Peyer's patch (tissue), 4 donors: Measurements from ENCODE around the gene ARF1. TPM values are rescaled to one million over a fixed set of nuclear protein-coding genes. Genes with fewer than 3 reads are reported as not detected.

Source experiments
- DNase-seq, 3 donors: peaks; one replicate each; pipeline ENCODE4 v3.0.0-alpha.2; 2017 to 2019
- H3K27ac ChIP-seq, 4 donors: fragments of 200-600 bp; sonication (generic); one replicate each; pipeline ENCODE4 v1.5.1; 2016 to 2019
- H3K27me3 ChIP-seq, 2 donors: fragments of 200-600 bp; sonication (generic); one replicate each; pipeline ENCODE4 v1.5.1; 2019
- H3K36me3 ChIP-seq, 3 donors: fragments of 200-600 bp; sonication (generic); one replicate each; pipeline ENCODE4 v1.5.1; 2016 to 2019
- H3K4me1 ChIP-seq, 4 donors: fragments of 200-600 bp; sonication (generic); one replicate each; pipeline ENCODE4 v1.5.1; 2016 to 2019
- H3K4me3 ChIP-seq, 4 donors: fragments of 200-600 bp; sonication (generic); 1 replicate in 3 of 4; 2 replicates in 1 of 4; pipeline ENCODE4 v1.5.1; 2016 to 2019; ENCODE audit warnings: mild to moderate bottlenecking in 1 of 4
- H3K9me3 ChIP-seq, 4 donors: fragments of 200-600 bp; sonication (generic); one replicate each; pipeline ENCODE4 v1.5.1; 2016 to 2019; ENCODE audit warnings: mild to moderate bottlenecking in 1 of 4
- CTCF ChIP-seq, 6 experiments: fragments of 450-650 bp in 4 of 6; fragments of 200-600 bp in 2 of 6; sonication (generic) in 1 of 6; IDR thresholded peaks; one replicate each; pipeline ENCODE4 v1.5.1; 2017 to 2019; ENCODE audit warnings: antibody characterized with exemption in 6 of 6, mild to moderate bottlenecking in 3 of 6, moderate library complexity in 1 of 6
- POLR2A ChIP-seq, 2 donors: fragments of 450-650 bp; IDR thresholded peaks; one replicate each; pipeline ENCODE4 v1.5.1; 2017; ENCODE audit warnings: antibody characterized with exemption in 2 of 2, mild to moderate bottlenecking in 2 of 2, moderate library complexity in 2 of 2
- total RNA-seq, 4 donors: library from RNA; depleted of rRNA; stranded (reverse); fragments of >200 nt; gene quantifications; one replicate each; pipeline ENCODE4 v1.1.0, GENCODE V29; 2016

Gene ARF1
- total RNA-seq, 4 donors from 2014 or later: 243 to 434 (median 392) TPM

- DNase-seq: peak in 2 of 3 donors; percentile 37 to 40
- Histone ChIP-seq H3K36me3 (no peaks in the 10 kb centered on the region), H3K4me3 (peak overlapping the region in 3 of 4 donors; percentile 34 to 54 (median 49))
These were observed 24.1 kb upstream of the ARF1 start for GRCh38 chr1:228058172-228058948.

DNA sequence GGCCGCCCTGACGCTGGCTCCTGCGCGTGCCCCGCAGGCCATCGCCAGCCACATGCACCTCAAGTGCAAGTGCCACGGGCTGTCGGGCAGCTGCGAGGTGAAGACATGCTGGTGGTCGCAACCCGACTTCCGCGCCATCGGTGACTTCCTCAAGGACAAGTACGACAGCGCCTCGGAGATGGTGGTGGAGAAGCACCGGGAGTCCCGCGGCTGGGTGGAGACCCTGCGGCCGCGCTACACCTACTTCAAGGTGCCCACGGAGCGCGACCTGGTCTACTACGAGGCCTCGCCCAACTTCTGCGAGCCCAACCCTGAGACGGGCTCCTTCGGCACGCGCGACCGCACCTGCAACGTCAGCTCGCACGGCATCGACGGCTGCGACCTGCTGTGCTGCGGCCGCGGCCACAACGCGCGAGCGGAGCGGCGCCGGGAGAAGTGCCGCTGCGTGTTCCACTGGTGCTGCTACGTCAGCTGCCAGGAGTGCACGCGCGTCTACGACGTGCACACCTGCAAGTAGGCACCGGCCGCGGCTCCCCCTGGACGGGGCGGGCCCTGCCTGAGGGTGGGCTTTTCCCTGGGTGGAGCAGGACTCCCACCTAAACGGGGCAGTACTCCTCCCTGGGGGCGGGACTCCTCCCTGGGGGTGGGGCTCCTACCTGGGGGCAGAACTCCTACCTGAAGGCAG lies 23.4 kb upstream of the ARF1 start:
- no peak for TF ChIP-seq POLR2A (IDR thresholded peaks at IDR 0.05)
- TF ChIP-seq CTCF (IDR thresholded peaks at IDR 0.05): no peak
- H3K4me3 ChIP-seq: peak overlapping the region; percentile 11 to 54 (median 42)

More at GRCh38 chr1:228058172-228058948, 24.1 kb upstream of the ARF1 start:
- TF ChIP-seq POLR2A (IDR thresholded peaks at IDR 0.05) (no peak), CTCF (IDR thresholded peaks at IDR 0.05) (no peak)
- Histone ChIP-seq H3K27ac (no peak overlapping the region), H3K27me3 (peaks cover 0 to 23% of the 10 kb centered on the region in 2 donors), H3K9me3 (no peaks in the 10 kb centered on the region), H3K4me1 (peaks cover 0 to 15% (median 7%) of the 10 kb centered on the region in 4 donors)

GRCh38 chr1:228059634-228060457 lies 22.7 kb upstream of the ARF1 start:
- Histone ChIP-seq H3K36me3 (no peaks in the 10 kb centered on the region), H3K4me3 (peak overlapping the region; percentile 11 to 54 (median 42)), H3K27ac (peak overlapping the region in 2 of 4 donors; percentile 29 to 55), H3K4me1 (peaks cover 0 to 15% (median 7%) of the 10 kb centered on the region in 4 donors), H3K27me3 (peaks cover 0 to 23% of the 10 kb centered on the region in 2 donors), H3K9me3 (no peaks in the 10 kb centered on the region)
- peak in 1 of 2 donors; percentile 39 for TF ChIP-seq POLR2A (IDR thresholded peaks at IDR 0.05)
- TF ChIP-seq CTCF (IDR thresholded peaks at IDR 0.05): no peak
- peak; percentile 28 to 96 (median 95) for DNase-seq

More for the DNA sequence above, 23.4 kb upstream of the ARF1 start:
- Histone ChIP-seq H3K36me3 (no peaks in the 10 kb centered on the region), H3K27me3 (peaks cover 0 to 23% of the 10 kb centered on the region in 2 donors), H3K4me1 (peaks cover 0 to 15% (median 7%) of the 10 kb centered on the region in 4 donors), H3K27ac (peak overlapping the region in 2 of 4 donors; percentile 29 to 44), H3K9me3 (no peaks in the 10 kb centered on the region)
- no peak for DNase-seq

GRCh38 chr1:228060458-228061190 lies 21.9 kb upstream of the ARF1 start:
- Histone ChIP-seq H3K4me1 (peaks cover 0 to 15% (median 7%) of the 10 kb centered on the region in 4 donors), H3K36me3 (no peaks in the 10 kb centered on the region), H3K27ac (peak overlapping the region in 2 of 4 donors; percentile 29 to 55), H3K9me3 (no peaks in the 10 kb centered on the region), H3K27me3 (peaks cover 0 to 23% of the 10 kb centered on the region in 2 donors), H3K4me3 (peak overlapping the region in 3 of 4 donors; percentile 11 to 54 (median 49))
- DNase-seq: peak in 2 of 3 donors; percentile 52 to 58
- TF ChIP-seq POLR2A (IDR thresholded peaks at IDR 0.05) (no peak), CTCF (IDR thresholded peaks at IDR 0.05) (no peak)
